Measurements from ENCODE around the gene SCFD2. TPM values are rescaled to one million over a fixed set of nuclear protein-coding genes. Genes with fewer than 3 reads are reported as not detected.

Gene SCFD2
- total RNA-seq, 1 donor from 2014 or later: 11.0 TPM

GRCh38 chr4:52948057-52948423 lies 417.8 kb downstream of the SCFD2 start:
- TF ChIP-seq CTCF (IDR thresholded peaks at IDR 0.05; ENCODE audit: insufficient read depth, low read length, poor library complexity, severe bottlenecking): no peak
- Histone ChIP-seq H3K27me3 (ENCODE audit: control insufficient read depth, insufficient read depth, low read length) (no peaks in the 10 kb centered on the region), H3K36me3 (ENCODE audit: control insufficient read depth, insufficient read depth, low read length) (no peaks in the 10 kb centered on the region), H3K4me3 (ENCODE audit: low read depth, low read length) (no peak overlapping the region)
- no peak for DNase-seq (ENCODE audit: low read depth)

- no peak for TF ChIP-seq CTCF (IDR thresholded peaks at IDR 0.05; ENCODE audit: insufficient read depth, low read length, poor library complexity, severe bottlenecking)
- no peak for DNase-seq (ENCODE audit: low read depth)
- Histone ChIP-seq H3K36me3 (ENCODE audit: control insufficient read depth, insufficient read depth, low read length) (no peaks in the 10 kb centered on the region), H3K27me3 (ENCODE audit: control insufficient read depth, insufficient read depth, low read length) (no peaks in the 10 kb centered on the region), H3K4me3 (ENCODE audit: low read depth, low read length) (no peak overlapping the region)
These were observed 418.3 kb downstream of the SCFD2 start for GRCh38 chr4:52947401-52948056.

GRCh38 chr4:52946855-52947254 lies 419.0 kb downstream of the SCFD2 start:
- DNase-seq (ENCODE audit: low read depth): no peak
- Histone ChIP-seq H3K27me3 (ENCODE audit: control insufficient read depth, insufficient read depth, low read length) (no peaks in the 10 kb centered on the region), H3K4me3 (ENCODE audit: low read depth, low read length) (no peak overlapping the region), H3K36me3 (ENCODE audit: control insufficient read depth, insufficient read depth, low read length) (no peaks in the 10 kb centered on the region)
- no peak for TF ChIP-seq CTCF (IDR thresholded peaks at IDR 0.05; ENCODE audit: insufficient read depth, low read length, poor library complexity, severe bottlenecking)

- Histone ChIP-seq H3K36me3 (ENCODE audit: control insufficient read depth, insufficient read depth, low read length) (no peaks in the 10 kb centered on the region), H3K27me3 (ENCODE audit: control insufficient read depth, insufficient read depth, low read length) (no peaks in the 10 kb centered on the region), H3K4me3 (ENCODE audit: low read depth, low read length) (no peak overlapping the region)
- TF ChIP-seq CTCF (IDR thresholded peaks at IDR 0.05; ENCODE audit: insufficient read depth, low read length, poor library complexity, severe bottlenecking): no peak
- no peak for DNase-seq (ENCODE audit: low read depth)
These were observed 419.9 kb downstream of the SCFD2 start for GRCh38 chr4:52945982-52946381.

- H3K27me3 ChIP-seq (ENCODE audit: control insufficient read depth, insufficient read depth, low read length): no peaks in the 10 kb centered on the region
- no peak for DNase-seq (ENCODE audit: low read depth)
- TF ChIP-seq CTCF (IDR thresholded peaks at IDR 0.05; ENCODE audit: insufficient read depth, low read length, poor library complexity, severe bottlenecking): no peak
- H3K36me3 ChIP-seq (ENCODE audit: control insufficient read depth, insufficient read depth, low read length): no peaks in the 10 kb centered on the region
- H3K4me3 ChIP-seq (ENCODE audit: low read depth, low read length): no peak overlapping the region
These were observed 420.4 kb downstream of the SCFD2 start for GRCh38 chr4:52945326-52945898.

GRCh38 chr4:52943677-52944076 lies 422.2 kb downstream of the SCFD2 start:
- Histone ChIP-seq H3K4me3 (ENCODE audit: low read depth, low read length) (no peak overlapping the region), H3K36me3 (ENCODE audit: control insufficient read depth, insufficient read depth, low read length) (no peaks in the 10 kb centered on the region), H3K27me3 (ENCODE audit: control insufficient read depth, insufficient read depth, low read length) (no peaks in the 10 kb centered on the region)
- no peak for TF ChIP-seq CTCF (IDR thresholded peaks at IDR 0.05; ENCODE audit: insufficient read depth, low read length, poor library complexity, severe bottlenecking)
- DNase-seq (ENCODE audit: low read depth): no peak
